ENCODE measurements around the gene CACNA1I. TPM values are rescaled to one million over a fixed set of nuclear protein-coding genes. Genes with fewer than 3 reads are reported as not detected.
A peak's percentile ranks its signal among the peaks of the same experiment; 100 is the strongest.

Gene CACNA1I
- total and polyA plus RNA-seq, 2 donors from 2014 or later = 0.63 TPM; not detected in 1

GRCh38 chr22:39684702-39685281 is 114.2 kb downstream of the CACNA1I start:
- no peak for DNase-seq
- Histone ChIP-seq H3K4me1 (ENCODE audit: control insufficient read depth in 2 of 3, insufficient read depth in 2 of 3, low read depth in 1 of 3, low read length in 3 of 3) (no peaks in the 10 kb centered on the region), H3K9me3 (ENCODE audit: control insufficient read depth in 2 of 3, insufficient read depth in 1 of 3, low read length in 3 of 3) (no peaks in the 10 kb centered on the region), H3K4me3 (ENCODE audit: low read length in 3 of 3) (no peak overlapping the region), H3K36me3 (ENCODE audit: control insufficient read depth in 2 of 3, insufficient read depth in 3 of 3, low read length in 3 of 3) (no peaks in the 10 kb centered on the region), H3K9ac (ENCODE audit: low read length in 3 of 3) (no peak overlapping the region), H3K27ac (ENCODE audit: low read depth in 2 of 2, low read length in 2 of 2) (no peak overlapping the region), H3K27me3 (ENCODE audit: control insufficient read depth, insufficient read depth, low read length) (no peaks in the 10 kb centered on the region)
- no peak for FAIRE-seq
- intact Hi-C loops (cut with DNase I) = no loop called here
- TF ChIP-seq, protein P1, sequence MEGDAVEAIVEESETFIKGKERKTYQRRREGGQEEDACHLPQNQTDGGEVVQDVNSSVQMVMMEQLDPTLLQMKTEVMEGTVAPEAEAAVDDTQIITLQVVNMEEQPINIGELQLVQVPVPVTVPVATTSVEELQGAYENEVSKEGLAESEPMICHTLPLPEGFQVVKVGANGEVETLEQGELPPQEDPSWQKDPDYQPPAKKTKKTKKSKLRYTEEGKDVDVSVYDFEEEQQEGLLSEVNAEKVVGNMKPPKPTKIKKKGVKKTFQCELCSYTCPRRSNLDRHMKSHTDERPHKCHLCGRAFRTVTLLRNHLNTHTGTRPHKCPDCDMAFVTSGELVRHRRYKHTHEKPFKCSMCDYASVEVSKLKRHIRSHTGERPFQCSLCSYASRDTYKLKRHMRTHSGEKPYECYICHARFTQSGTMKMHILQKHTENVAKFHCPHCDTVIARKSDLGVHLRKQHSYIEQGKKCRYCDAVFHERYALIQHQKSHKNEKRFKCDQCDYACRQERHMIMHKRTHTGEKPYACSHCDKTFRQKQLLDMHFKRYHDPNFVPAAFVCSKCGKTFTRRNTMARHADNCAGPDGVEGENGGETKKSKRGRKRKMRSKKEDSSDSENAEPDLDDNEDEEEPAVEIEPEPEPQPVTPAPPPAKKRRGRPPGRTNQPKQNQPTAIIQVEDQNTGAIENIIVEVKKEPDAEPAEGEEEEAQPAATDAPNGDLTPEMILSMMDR (IDR thresholded peaks at IDR 0.05; ENCODE audit: borderline replicate concordance, extremely low read depth, insufficient read depth) = no peak

GRCh38 chr22:39685336-39686177 is 115.0 kb downstream of the CACNA1I start:
- Histone ChIP-seq H3K36me3 (ENCODE audit: control insufficient read depth in 2 of 3, insufficient read depth in 3 of 3, low read length in 3 of 3) (no peaks in the 10 kb centered on the region), H3K9ac (ENCODE audit: low read length in 3 of 3) (no peak overlapping the region), H3K9me3 (ENCODE audit: control insufficient read depth in 2 of 3, insufficient read depth in 1 of 3, low read length in 3 of 3) (no peaks in the 10 kb centered on the region), H3K4me3 (ENCODE audit: low read length in 3 of 3) (no peak overlapping the region), H3K27me3 (ENCODE audit: control insufficient read depth, insufficient read depth, low read length) (no peaks in the 10 kb centered on the region), H3K4me1 (ENCODE audit: control insufficient read depth in 2 of 3, insufficient read depth in 2 of 3, low read depth in 1 of 3, low read length in 3 of 3) (no peaks in the 10 kb centered on the region), H3K27ac (ENCODE audit: low read depth in 2 of 2, low read length in 2 of 2) (no peak overlapping the region)
- DNase-seq (peak in 1 of 5 donors; percentile 58), FAIRE-seq (no peak)
- TF ChIP-seq, protein P1 (IDR thresholded peaks at IDR 0.05; ENCODE audit: borderline replicate concordance, extremely low read depth, insufficient read depth) = no peak
- intact Hi-C loops (cut with DNase I) = no loop called here

DNA sequence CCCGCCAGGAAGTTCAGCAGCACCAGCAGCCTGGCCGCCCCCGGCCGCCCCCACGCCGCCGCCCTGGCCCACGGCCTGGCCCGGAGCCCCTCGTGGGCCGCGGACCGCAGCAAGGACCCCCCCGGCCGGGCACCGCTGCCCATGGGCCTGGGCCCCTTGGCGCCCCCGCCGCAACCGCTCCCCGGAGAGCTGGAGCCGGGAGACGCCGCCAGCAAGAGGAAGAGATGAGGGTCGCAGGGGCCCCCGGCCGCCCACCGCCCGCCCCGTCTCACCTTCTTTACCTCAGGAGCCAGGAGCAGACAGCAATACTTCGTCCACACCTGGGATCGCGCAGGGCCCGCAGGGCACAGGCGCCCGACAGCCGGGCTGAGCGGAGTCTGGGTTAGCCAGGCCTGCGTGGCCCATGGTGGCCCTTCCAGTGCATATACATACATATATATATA is 115.6 kb downstream of the CACNA1I start:
- no peak for DNase-seq
- Histone ChIP-seq H3K9me3 (ENCODE audit: control insufficient read depth in 2 of 3, insufficient read depth in 1 of 3, low read length in 3 of 3) (no peaks in the 10 kb centered on the region), H3K36me3 (ENCODE audit: control insufficient read depth in 2 of 3, insufficient read depth in 3 of 3, low read length in 3 of 3) (no peaks in the 10 kb centered on the region), H3K27ac (ENCODE audit: low read depth in 2 of 2, low read length in 2 of 2) (no peak overlapping the region), H3K4me3 (ENCODE audit: low read length in 3 of 3) (no peak overlapping the region), H3K27me3 (ENCODE audit: control insufficient read depth, insufficient read depth, low read length) (no peaks in the 10 kb centered on the region), H3K9ac (ENCODE audit: low read length in 3 of 3) (no peak overlapping the region), H3K4me1 (ENCODE audit: control insufficient read depth in 2 of 3, insufficient read depth in 2 of 3, low read depth in 1 of 3, low read length in 3 of 3) (no peaks in the 10 kb centered on the region)
- intact Hi-C loops (cut with DNase I) = no loop called here
- TF ChIP-seq, protein P1 (IDR thresholded peaks at IDR 0.05; ENCODE audit: borderline replicate concordance, extremely low read depth, insufficient read depth) = no peak
- FAIRE-seq = no peak
